ENCODE measurements around the gene HDAC7. TPM values are rescaled to one million over a fixed set of nuclear protein-coding genes. Genes with fewer than 3 reads are reported as not detected.

Gene HDAC7
- polyA plus RNA-seq, 1 donor: 32.9 TPM

- H3K27ac ChIP-seq (ENCODE audit: low read length): no peak overlapping the region
- H3K36me3 ChIP-seq (ENCODE audit: control insufficient read depth, insufficient read depth, low read length): peaks cover 21% of the 10 kb centered on the region
- no peak for DNase-seq
- no peaks in the 10 kb centered on the region for H3K9me3 ChIP-seq (ENCODE audit: control insufficient read depth, low read depth, low read length)
- no peak overlapping the region for H3K4me3 ChIP-seq (ENCODE audit: low read length)
- no peaks in the 10 kb centered on the region for H3K27me3 ChIP-seq (ENCODE audit: control insufficient read depth, insufficient read depth, low read length)
- 94% methylated on average over 3 of the region's 8 CpGs for WGBS (ENCODE audit: insufficient coverage, low lambda C conversion rate)
- peaks cover 14% of the 10 kb centered on the region for H3K4me1 ChIP-seq (ENCODE audit: control insufficient read depth, insufficient read depth, low read length)
Observed at GRCh38 chr12:47804171-47804570, 15.5 kb downstream of the HDAC7 start.

GRCh38 chr12:47803191-47803875 is 16.4 kb downstream of the HDAC7 start:
- H3K4me3 ChIP-seq (ENCODE audit: low read length): no peak overlapping the region
- no peak for DNase-seq
- no peaks in the 10 kb centered on the region for H3K9me3 ChIP-seq (ENCODE audit: control insufficient read depth, low read depth, low read length)
- H3K27ac ChIP-seq (ENCODE audit: low read length): no peak overlapping the region
- no CpG with 5 or more reads among the region's 12 CpGs for WGBS (ENCODE audit: insufficient coverage, low lambda C conversion rate)
- H3K27me3 ChIP-seq (ENCODE audit: control insufficient read depth, insufficient read depth, low read length): no peaks in the 10 kb centered on the region
- H3K4me1 ChIP-seq (ENCODE audit: control insufficient read depth, insufficient read depth, low read length): peaks cover 10% of the 10 kb centered on the region
- H3K36me3 ChIP-seq (ENCODE audit: control insufficient read depth, insufficient read depth, low read length): peaks cover 28% of the 10 kb centered on the region

GRCh38 chr12:47802312-47802711 is 17.4 kb downstream of the HDAC7 start:
- Histone ChIP-seq H3K4me1 (ENCODE audit: control insufficient read depth, insufficient read depth, low read length) (peaks cover 4% of the 10 kb centered on the region), H3K27me3 (ENCODE audit: control insufficient read depth, insufficient read depth, low read length) (no peaks in the 10 kb centered on the region), H3K4me3 (ENCODE audit: low read length) (no peak overlapping the region), H3K36me3 (ENCODE audit: control insufficient read depth, insufficient read depth, low read length) (peaks cover 35% of the 10 kb centered on the region), H3K9me3 (ENCODE audit: control insufficient read depth, low read depth, low read length) (no peaks in the 10 kb centered on the region), H3K27ac (ENCODE audit: low read length) (no peak overlapping the region)
- no peak for DNase-seq
- no CpG with 5 or more reads among the region's 5 CpGs for WGBS (ENCODE audit: insufficient coverage, low lambda C conversion rate)

GRCh38 chr12:47801904-47802246 is 17.8 kb downstream of the HDAC7 start:
- no CpG with 5 or more reads among the region's 9 CpGs for WGBS (ENCODE audit: insufficient coverage, low lambda C conversion rate)
- Histone ChIP-seq H3K27ac (ENCODE audit: low read length) (no peak overlapping the region), H3K4me1 (ENCODE audit: control insufficient read depth, insufficient read depth, low read length) (peaks cover 4% of the 10 kb centered on the region), H3K27me3 (ENCODE audit: control insufficient read depth, insufficient read depth, low read length) (no peaks in the 10 kb centered on the region), H3K36me3 (ENCODE audit: control insufficient read depth, insufficient read depth, low read length) (peaks cover 39% of the 10 kb centered on the region), H3K9me3 (ENCODE audit: control insufficient read depth, low read depth, low read length) (no peaks in the 10 kb centered on the region), H3K4me3 (ENCODE audit: low read length) (no peak overlapping the region)
- DNase-seq: no peak

- H3K27me3 ChIP-seq (ENCODE audit: control insufficient read depth, insufficient read depth, low read length): no peaks in the 10 kb centered on the region
- H3K27ac ChIP-seq (ENCODE audit: low read length): no peak overlapping the region
- no peaks in the 10 kb centered on the region for H3K9me3 ChIP-seq (ENCODE audit: control insufficient read depth, low read depth, low read length)
- peaks cover 4% of the 10 kb centered on the region for H3K4me1 ChIP-seq (ENCODE audit: control insufficient read depth, insufficient read depth, low read length)
- peaks cover 43% of the 10 kb centered on the region for H3K36me3 ChIP-seq (ENCODE audit: control insufficient read depth, insufficient read depth, low read length)
- no peak for DNase-seq
- WGBS (ENCODE audit: insufficient coverage, low lambda C conversion rate): no CpG with 5 or more reads among the region's 7 CpGs
- no peak overlapping the region for H3K4me3 ChIP-seq (ENCODE audit: low read length)
Observed at GRCh38 chr12:47801170-47801903, 18.4 kb downstream of the HDAC7 start.

- Histone ChIP-seq H3K27ac (ENCODE audit: low read length) (no peak overlapping the region), H3K4me1 (ENCODE audit: control insufficient read depth, insufficient read depth, low read length) (peaks cover 3% of the 10 kb centered on the region), H3K9me3 (ENCODE audit: control insufficient read depth, low read depth, low read length) (no peaks in the 10 kb centered on the region), H3K4me3 (ENCODE audit: low read length) (no peak overlapping the region), H3K27me3 (ENCODE audit: control insufficient read depth, insufficient read depth, low read length) (no peaks in the 10 kb centered on the region), H3K36me3 (ENCODE audit: control insufficient read depth, insufficient read depth, low read length) (peaks cover 50% of the 10 kb centered on the region)
- WGBS (ENCODE audit: insufficient coverage, low lambda C conversion rate): 80% methylated on average over 1 of the region's 7 CpGs
- no peak for DNase-seq
Observed at GRCh38 chr12:47800582-47800981, 19.1 kb downstream of the HDAC7 start.

GRCh38 chr12:47799357-47799955 is 20.2 kb downstream of the HDAC7 start:
- Histone ChIP-seq H3K36me3 (ENCODE audit: control insufficient read depth, insufficient read depth, low read length) (peaks cover 54% of the 10 kb centered on the region), H3K9me3 (ENCODE audit: control insufficient read depth, low read depth, low read length) (no peaks in the 10 kb centered on the region), H3K4me3 (ENCODE audit: low read length) (no peak overlapping the region), H3K27me3 (ENCODE audit: control insufficient read depth, insufficient read depth, low read length) (no peaks in the 10 kb centered on the region), H3K4me1 (ENCODE audit: control insufficient read depth, insufficient read depth, low read length) (peaks cover 2% of the 10 kb centered on the region), H3K27ac (ENCODE audit: low read length) (no peak overlapping the region)
- no CpG with 5 or more reads among the region's 7 CpGs for WGBS (ENCODE audit: insufficient coverage, low lambda C conversion rate)
- DNase-seq: no peak

- H3K4me1 ChIP-seq (ENCODE audit: control insufficient read depth, insufficient read depth, low read length): peaks cover 2% of the 10 kb centered on the region
- no peaks in the 10 kb centered on the region for H3K9me3 ChIP-seq (ENCODE audit: control insufficient read depth, low read depth, low read length)
- H3K4me3 ChIP-seq (ENCODE audit: low read length): no peak overlapping the region
- H3K27me3 ChIP-seq (ENCODE audit: control insufficient read depth, insufficient read depth, low read length): no peaks in the 10 kb centered on the region
- H3K36me3 ChIP-seq (ENCODE audit: control insufficient read depth, insufficient read depth, low read length): peaks cover 56% of the 10 kb centered on the region
- WGBS (ENCODE audit: insufficient coverage, low lambda C conversion rate): no CpG with 5 or more reads among the region's 17 CpGs
- no peak overlapping the region for H3K27ac ChIP-seq (ENCODE audit: low read length)
- DNase-seq: no peak
Observed at GRCh38 chr12:47798382-47798948, 21.2 kb downstream of the HDAC7 start.

- H3K36me3 ChIP-seq (ENCODE audit: control insufficient read depth, insufficient read depth, low read length): peaks cover 64% of the 10 kb centered on the region
- H3K4me1 ChIP-seq (ENCODE audit: control insufficient read depth, insufficient read depth, low read length): peaks cover 2% of the 10 kb centered on the region
- H3K27me3 ChIP-seq (ENCODE audit: control insufficient read depth, insufficient read depth, low read length): no peaks in the 10 kb centered on the region
- WGBS (ENCODE audit: insufficient coverage, low lambda C conversion rate): no CpG with 5 or more reads among the region's 10 CpGs
- no peak for DNase-seq
- no peaks in the 10 kb centered on the region for H3K9me3 ChIP-seq (ENCODE audit: control insufficient read depth, low read depth, low read length)
- H3K4me3 ChIP-seq (ENCODE audit: low read length): no peak overlapping the region
- no peak overlapping the region for H3K27ac ChIP-seq (ENCODE audit: low read length)
Observed at GRCh38 chr12:47797441-47797840, 22.3 kb downstream of the HDAC7 start.

GRCh38 chr12:47795814-47796411 is 23.8 kb downstream of the HDAC7 start:
- peaks cover 73% of the 10 kb centered on the region for H3K36me3 ChIP-seq (ENCODE audit: control insufficient read depth, insufficient read depth, low read length)
- no peaks in the 10 kb centered on the region for H3K9me3 ChIP-seq (ENCODE audit: control insufficient read depth, low read depth, low read length)
- H3K4me1 ChIP-seq (ENCODE audit: control insufficient read depth, insufficient read depth, low read length): no peaks in the 10 kb centered on the region
- H3K27ac ChIP-seq (ENCODE audit: low read length): no peak overlapping the region
- WGBS (ENCODE audit: insufficient coverage, low lambda C conversion rate): no CpG with 5 or more reads among the region's 22 CpGs
- H3K27me3 ChIP-seq (ENCODE audit: control insufficient read depth, insufficient read depth, low read length): no peaks in the 10 kb centered on the region
- no peak for DNase-seq
- H3K4me3 ChIP-seq (ENCODE audit: low read length): no peak overlapping the region
